Gastrocnemius medialis (tissue), 4 donors: ENCODE measurements around the gene MAP2K7.
A peak's percentile ranks its signal among the peaks of the same experiment; 100 is the strongest.

Experiments used
- CTCF ChIP-seq, 5 experiments: fragments of 450-650 bp in 3 of 5; fragments of 200-600 bp in 2 of 5; sonication (generic) in 2 of 5; IDR thresholded peaks in 4 of 5; conservative IDR thresholded peaks in 1 of 5; 1 replicate in 4 of 5; 2 replicates in 1 of 5; pipeline ENCODE4 v1.5.1; 2016 to 2019; ENCODE audit warnings: antibody characterized with exemption in 5 of 5, mild to moderate bottlenecking in 3 of 5, moderate library complexity in 3 of 5
- POLR2A ChIP-seq, 2 donors: fragments of 450-650 bp; IDR thresholded peaks; one replicate each; pipeline ENCODE4 v1.6.1; 2017; ENCODE audit warnings: antibody characterized with exemption in 2 of 2, mild to moderate bottlenecking in 2 of 2, moderate library complexity in 2 of 2

DNA sequence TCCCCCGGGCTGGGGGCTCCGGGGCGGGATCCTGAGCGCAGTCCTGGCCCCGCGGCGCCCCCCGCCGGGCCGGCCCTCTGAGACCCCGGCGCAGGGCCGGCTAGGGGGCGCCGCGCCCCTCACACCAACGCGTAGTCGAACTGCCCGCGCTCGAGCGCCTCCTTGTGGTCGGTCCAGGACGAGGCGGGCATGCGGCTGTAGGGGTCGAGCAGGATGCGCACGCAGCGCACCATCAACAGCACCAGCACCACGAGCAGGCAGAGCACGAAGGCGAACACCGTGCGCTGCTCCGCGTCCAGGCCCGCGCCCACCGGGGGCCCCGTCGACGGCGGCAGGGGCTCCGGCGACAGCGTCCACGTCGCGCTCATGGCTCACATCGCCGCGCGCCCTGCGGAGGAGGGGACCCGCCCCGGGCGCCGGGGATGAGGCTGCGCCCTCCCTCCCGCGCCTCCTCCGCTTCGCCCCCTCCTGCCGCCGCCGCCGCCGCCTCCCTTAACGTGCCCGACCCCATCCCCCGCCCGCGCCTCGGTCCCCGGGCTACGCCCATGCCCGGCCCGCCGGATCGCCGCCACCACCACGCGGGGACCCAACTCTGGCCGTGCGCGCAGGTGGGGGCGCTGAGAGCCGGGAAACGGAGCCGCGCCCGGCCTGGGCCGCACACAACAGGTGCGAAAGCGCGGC lies 21.6 kb downstream of the MAP2K7 start:
- TF ChIP-seq CTCF (IDR thresholded peaks at IDR 0.05 in 4 of 5, conservative IDR thresholded peaks at IDR 0.05 in 1 of 5) (peak; percentile 61 to 84 (median 66)), POLR2A (IDR thresholded peaks at IDR 0.05) (no peak)
